NCI-H446 treated with DMSO at 0.1 percent for 48 hours (cell line): ENCODE results near the gene SLC9A8.
A peak's percentile ranks its signal among the peaks of the same experiment; 100 is the strongest.

Experiments used
- DNase-seq: peaks from one replicate; lab custom pipeline; 2025; lab: John Stamatoyannopoulos, UW

Gene SLC9A8

DNA sequence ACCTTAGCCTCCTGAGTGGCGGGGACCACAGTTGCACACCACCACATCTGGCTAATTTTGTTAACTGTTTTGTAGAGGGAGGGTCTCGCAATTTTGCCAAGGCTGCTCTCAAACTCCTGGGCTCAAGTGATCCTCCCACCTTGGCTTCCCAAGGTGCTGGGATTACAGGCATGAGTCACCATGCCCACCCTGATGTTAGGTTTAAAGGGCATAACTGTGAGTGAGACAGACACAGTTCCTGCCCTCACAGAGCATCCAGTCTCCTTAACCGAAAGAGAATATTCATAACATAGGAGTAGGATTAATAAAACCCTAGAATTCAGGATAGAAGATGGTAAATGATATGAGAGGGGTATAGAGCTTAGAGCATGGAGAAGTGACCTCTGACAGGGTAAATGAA lies 105.8 kb downstream of the SLC9A8 start:
- no peak for DNase-seq

DNA sequence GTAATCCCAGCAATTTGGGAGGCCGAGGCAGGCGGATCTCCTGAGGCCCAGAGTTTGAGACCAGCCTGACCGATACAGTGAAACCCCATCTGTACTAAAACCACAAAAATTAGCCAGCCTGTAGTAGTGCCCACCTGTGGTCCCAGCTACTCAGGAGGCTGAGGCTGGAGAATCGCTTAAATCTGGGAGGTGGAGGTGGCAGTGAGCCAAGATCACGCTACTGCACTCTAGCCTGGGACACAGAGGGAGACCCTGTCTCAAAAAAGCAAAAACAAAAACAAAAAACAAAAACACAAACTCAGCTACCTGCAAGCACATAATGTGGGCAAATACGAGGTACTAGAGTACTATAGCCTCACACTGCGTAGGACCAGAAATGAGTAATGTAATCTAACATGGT lies 106.4 kb downstream of the SLC9A8 start:
- DNase-seq = no peak

DNA sequence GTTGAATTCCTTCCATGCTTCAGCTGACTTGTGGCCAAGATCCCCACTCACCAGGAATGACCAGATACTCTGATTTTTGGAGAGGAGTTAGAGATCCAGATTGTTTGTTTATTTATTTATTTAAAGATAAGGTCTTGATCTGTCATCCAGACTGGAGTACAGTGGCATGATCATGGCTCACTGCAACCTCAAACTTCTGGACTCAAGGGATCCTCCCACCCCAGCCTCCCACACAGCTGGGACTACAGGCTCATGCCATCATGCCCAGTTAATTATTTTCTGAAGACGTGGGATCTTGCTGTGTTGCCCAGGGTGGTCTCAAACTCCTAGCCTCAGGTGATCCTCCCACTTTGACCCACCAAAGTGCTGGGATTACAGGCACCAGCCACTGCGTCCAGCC lies 106.8 kb downstream of the SLC9A8 start:
- DNase-seq = no peak

DNA sequence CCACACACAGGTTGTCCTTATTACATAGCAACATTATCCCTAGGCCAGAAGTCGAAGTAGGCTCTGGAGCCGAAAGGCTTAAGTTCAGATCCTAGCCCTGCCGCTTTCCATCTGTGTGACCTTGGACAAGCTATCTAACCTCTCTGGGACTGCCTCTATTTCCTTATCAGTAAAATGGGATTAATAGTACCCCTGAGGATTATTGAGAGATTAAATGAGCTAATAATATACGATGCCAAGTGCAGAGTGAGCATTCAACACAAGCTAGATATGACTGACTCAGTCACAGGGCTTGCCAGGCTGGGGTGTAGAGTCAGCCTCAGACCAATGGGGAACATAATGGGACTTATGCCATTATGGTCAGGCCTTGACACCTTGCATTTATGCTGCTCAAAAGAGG lies 111.6 kb downstream of the SLC9A8 start:
- DNase-seq = no peak

DNA sequence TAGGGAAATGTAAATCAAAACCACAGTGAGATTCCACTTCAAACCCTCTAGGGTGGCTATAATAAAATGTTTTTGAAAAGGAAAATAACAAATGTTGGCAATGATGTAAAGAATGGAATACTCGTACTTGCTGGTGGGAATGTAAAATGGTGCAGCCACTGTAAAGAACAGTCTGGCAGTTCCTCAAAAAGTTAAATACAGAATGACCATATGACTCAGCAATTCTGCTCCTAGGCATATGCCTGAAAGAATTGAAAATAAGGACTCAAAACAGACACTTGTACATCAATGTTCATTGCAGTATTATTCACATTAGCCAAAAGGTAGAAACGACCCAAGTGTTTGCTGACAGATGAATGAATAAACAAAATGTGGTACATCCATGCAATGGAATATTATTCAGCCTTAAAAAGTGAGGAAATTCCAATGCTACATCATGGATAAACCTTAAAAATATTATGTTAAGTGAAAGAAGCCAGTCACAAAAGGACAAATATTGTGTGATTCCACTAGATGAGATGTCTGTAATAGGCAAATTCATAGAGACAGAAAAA lies 113.3 kb downstream of the SLC9A8 start:
- DNase-seq = no peak

DNA sequence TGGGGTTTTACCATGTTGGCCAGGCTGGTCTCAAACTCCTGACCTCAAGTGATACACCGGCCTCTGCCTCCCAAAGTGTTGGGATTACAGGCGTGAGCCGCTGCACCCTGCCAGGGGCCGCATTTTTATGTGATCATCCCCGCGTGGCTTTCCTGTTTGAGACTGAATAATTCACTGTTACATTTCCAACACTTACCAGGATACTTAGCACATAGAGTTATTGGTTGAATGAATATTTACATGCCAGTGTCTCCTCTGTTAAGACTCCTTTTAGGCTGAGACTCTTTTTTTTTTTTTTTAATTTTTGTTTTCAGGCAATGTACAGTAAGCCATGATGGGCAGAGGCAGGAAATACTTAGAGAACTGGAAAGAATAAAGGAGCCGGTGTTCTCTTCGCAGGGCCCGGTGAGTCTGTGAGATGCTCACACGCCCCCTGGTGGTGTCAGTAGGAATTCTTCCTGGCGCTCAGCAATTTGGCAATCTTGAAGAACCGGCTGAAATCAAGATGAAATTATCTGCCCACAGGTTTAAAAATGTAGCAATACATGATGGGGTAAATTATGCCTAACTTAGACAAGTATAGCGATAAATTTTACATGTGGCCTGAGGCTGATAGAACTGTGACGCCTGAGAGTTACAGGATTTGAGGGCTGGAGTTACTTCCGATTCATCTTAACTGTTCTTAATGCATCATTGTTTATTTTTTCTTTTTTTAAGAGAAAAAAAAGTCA lies 115.9 kb downstream of the SLC9A8 start:
- DNase-seq = peak; percentile 37

DNA sequence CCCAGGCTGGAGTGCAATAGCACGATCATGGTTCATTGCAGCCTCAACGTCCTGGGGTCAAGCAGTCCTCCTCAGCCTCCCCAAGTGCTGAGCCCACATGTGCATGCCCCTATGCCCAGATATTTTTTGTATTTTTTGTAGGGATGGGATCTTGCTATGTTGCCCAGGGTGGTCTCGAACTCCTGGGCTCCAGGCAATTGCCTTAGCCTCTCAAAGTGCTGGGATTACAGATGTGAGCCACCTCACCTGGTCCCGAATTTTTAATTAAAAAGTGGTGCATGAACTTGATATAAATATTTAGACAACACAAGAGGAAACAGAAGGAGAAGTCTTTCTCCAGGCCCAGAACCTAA lies 116.5 kb downstream of the SLC9A8 start:
- DNase-seq = no peak

DNA sequence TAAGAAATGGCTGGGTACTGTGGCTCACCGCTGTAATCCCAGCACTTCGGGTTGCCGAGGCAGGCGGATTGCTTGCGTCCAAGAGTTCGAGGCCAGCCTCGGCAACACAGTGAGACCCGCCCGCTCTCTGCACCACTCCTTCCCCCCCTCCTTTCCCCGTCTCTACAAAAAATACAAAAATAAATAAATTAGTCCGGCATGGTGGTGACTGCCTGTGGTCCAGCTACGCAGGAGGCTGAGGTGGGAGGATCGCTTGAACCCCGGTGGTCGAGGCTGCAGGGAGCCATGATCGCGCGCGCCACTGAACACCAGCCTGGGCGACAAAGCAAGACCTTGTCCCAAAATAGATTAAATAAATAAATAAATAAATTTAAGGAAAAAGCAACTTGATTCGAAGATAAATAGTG lies 123.1 kb downstream of the SLC9A8 start:
- DNase-seq = no peak

DNA sequence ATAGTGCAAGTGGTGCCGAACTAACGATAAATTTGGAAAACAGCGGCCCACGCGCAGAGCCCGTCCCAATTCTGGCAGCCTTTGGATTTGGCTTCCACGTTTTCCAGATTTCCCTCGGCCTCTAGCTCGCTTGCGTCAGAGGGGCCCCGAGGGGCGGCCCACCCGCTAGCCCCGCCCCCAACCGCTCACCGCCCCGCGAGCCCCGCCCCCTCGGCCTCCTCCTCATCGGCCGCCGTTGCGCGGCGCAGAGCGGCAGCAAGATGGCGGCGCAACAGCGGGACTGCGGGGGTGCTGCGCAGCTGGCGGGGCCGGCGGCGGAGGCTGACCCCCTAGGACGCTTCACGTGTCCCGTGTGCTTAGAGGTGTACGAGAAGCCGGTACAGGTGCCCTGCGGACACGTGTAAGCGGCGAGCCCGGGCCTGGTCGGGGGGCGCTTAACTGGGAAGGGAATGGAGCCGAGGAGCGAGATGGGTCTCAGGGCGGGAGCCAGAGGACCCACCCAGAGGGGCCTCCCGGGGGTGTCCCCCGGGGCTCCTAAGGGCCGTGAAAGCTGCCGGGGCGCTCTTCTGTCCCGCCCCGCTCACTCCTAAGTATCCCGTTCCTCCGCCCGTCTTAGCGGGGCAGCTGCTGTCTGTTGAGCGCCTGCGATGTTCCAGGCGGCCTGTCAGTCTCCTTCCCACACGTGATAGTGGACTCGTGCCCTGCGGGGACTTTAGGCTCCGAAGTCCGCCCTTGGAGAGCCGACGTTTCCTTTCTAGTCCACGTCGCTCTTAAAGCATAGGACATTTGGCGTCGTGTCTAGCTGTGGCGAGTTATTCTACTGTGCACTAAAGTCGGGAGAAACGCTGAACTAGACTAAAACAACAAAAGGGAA lies 123.8 kb downstream of the SLC9A8 start, which contains the start of gene RNF114:
Gene RNF114 (plus strand): TSS at position 245 of the 874 bp plus-strand sequence. CDS start 16 bp downstream, at position 261.
- DNase-seq = peak; percentile 84

DNA sequence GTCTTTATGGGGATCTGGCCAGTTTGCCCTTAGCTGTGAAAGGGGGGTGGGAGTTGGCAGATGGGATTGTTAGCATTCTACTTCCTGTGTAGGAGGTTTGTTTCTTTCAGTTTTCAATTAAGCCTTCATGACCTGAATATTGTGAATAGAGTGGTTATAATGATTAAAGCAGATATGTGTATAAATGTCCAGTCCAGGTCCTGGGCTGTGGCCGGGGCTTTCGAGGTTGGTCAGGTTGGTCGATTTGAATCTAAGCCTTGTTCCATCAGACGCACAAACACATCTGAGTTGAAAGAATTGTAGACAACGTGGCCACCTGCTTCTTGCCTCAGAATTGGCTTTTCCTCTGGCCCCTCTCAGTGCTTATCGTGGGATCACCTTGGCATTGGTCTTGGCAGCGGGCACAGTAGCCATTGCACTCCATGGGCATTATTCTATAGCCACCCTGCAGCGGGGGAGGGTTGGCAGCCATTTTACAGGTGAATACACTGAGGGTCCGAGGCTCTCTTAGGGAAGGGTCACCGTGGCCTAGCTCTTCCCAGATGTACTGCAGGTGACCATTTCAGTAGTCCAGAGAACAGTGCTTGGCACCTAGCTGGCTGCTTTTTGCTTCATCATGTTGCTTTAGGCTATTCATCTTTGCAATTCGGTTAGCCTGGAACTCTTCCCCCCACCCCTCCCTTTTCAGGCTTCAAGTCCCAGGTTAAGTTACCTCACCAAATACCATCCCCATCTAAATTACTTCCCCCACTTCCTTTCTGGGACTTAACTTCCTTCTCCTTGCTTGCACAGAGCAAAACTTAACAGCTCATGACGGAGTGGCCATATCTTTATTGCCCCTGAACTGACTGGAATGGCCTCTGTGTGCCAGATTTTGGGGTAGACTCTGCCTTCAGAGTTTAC lies 124.7 kb downstream of the SLC9A8 start:
- DNase-seq = no peak

DNA sequence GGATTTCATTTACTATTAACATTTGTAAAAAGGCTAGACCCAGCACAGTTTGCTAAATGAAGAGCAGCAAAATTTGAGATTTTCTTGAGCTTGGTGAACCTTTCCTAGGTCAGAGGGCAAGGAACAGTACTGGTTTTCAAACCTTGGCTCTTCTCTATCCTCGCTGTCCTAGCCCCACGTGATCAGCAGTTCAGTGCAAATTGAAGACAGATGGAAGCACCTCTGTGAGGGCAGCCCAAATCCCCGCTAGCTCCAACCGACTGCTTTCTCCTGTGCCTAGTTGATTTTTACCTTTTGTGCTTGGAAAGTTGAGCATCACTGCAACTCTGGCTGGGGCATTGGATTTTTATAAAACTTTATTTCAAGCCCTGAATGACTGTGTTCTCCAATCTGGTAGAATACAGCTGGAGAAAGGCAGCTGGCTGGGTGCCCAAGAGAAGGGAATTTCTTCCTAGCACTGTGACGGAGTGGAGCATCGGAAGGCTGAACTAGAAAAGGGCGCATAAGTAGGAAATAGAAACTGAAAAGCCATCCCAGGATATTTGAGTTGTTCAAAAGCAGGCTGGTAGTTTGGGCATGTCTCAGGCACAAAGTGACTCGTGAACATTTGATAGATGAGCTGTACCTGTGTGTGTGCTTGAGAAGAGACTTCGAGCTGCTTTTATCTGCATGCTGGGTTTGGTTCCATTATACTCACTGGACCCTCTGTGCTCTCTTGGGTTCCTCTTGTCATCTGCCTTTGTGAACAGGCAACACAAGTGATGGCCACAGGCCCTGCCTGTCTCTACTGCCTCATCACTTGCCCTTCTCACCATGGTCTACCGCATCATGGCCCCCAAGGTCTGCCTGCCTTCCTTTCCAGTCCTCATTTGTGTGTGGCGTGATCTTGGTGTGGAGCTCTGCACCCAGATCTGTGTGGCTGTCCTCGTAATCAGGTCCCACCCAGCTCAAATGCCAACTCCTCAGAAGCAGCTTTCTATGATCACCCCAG lies 125.8 kb downstream of the SLC9A8 start:
- DNase-seq = no peak

DNA sequence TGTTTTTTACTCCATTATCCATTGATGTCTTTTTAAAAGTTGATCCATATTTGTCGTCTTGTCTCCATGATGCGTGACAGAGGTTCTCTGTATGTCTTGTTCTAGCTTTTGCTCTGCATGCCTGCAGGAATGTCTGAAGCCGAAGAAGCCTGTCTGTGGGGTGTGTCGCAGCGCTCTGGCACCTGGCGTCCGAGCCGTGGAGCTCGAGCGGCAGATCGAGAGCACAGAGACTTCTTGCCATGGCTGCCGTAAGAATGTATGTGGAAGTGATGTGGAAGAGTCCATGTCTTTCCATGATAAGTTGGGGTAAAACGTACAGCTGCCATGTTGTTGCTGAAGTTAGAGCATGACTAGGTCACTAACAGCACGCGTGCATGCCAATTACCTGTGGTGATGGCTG lies 128.8 kb downstream of the SLC9A8 start:
- DNase-seq = no peak
